Neuronal stem cell (in vitro differentiated cells): ENCODE data around the gene SLC10A7.

Source experiments
- DNase-seq: peaks from one replicate; pipeline ENCODE4 v3.0.0-alpha.2; 2013; ENCODE audit warnings: low spot score
- H2AFZ ChIP-seq: one replicate; pipeline ENCODE4 v1.6.1; 2013; ENCODE audit warnings: mild to moderate bottlenecking, low read length, inconsistent platforms
- H2AK5ac ChIP-seq: 2 replicates; pipeline ENCODE4 v1.6.1; 2013; ENCODE audit warnings: low read depth, mild to moderate bottlenecking, inconsistent platforms, low read length, moderate library complexity, mixed read lengths
- H2BK120ac ChIP-seq: 2 replicates; pipeline ENCODE4 v1.6.1; 2013; ENCODE audit warnings: low read depth, mild to moderate bottlenecking, inconsistent platforms, low read length, moderate library complexity, mixed read lengths
- H2BK12ac ChIP-seq: one replicate; pipeline ENCODE4 v1.6.1; 2013; ENCODE audit warnings: low read length, inconsistent platforms
- H2BK15ac ChIP-seq: 2 replicates; pipeline ENCODE4 v1.6.1; 2013; ENCODE audit warnings: mild to moderate bottlenecking, low read length, inconsistent platforms, mixed read lengths
- H2BK5ac ChIP-seq: one replicate; pipeline ENCODE4 v1.6.1; 2013; ENCODE audit warnings: inconsistent platforms, mild to moderate bottlenecking, low read length, moderate library complexity
- H3K14ac ChIP-seq: one replicate; pipeline ENCODE4 v1.6.1; 2013; ENCODE audit warnings: low read length, inconsistent platforms
- H3K18ac ChIP-seq: 2 replicates; pipeline ENCODE4 v1.6.1; 2013; ENCODE audit warnings: low read length, inconsistent platforms
- H3K23ac ChIP-seq: 2 replicates; pipeline ENCODE4 v1.6.1; 2013; ENCODE audit warnings: low read depth, mild to moderate bottlenecking, mixed read lengths, low read length, inconsistent platforms; ENCODE audit not compliant: poor library complexity
- H3K27ac ChIP-seq: replicated peaks from 3 replicates; pipeline ENCODE4 v1.5.1; 2013; ENCODE audit warnings: low read length, inconsistent platforms
- H3K27me3 ChIP-seq, 3 experiments: 2 replicates each; pipeline ENCODE4 v1.6.1; 2013; ENCODE audit warnings: low read length in 3 of 3, mild to moderate bottlenecking in 2 of 3, inconsistent platforms in 1 of 3, low read depth in 1 of 3, mixed read lengths in 1 of 3, moderate library complexity in 1 of 3; ENCODE audit not compliant: control insufficient read depth in 3 of 3, insufficient read depth in 3 of 3
- H3K36me3 ChIP-seq, 2 donors: replicated peaks in 1 of 2; 2 replicates each; pipeline ENCODE4 v1.6.1; 2013; ENCODE audit warnings: low read length in 2 of 2; ENCODE audit not compliant: control insufficient read depth in 2 of 2, insufficient read depth in 2 of 2
- H3K4ac ChIP-seq: 2 replicates; pipeline ENCODE4 v1.6.1; 2013; ENCODE audit warnings: inconsistent platforms, mild to moderate bottlenecking, low read length, moderate library complexity
- H3K4me1 ChIP-seq, 2 donors: 1 replicate in 1 of 2; 2 replicates in 1 of 2; pipeline ENCODE4 v1.6.1; 2013; ENCODE audit warnings: low read length in 2 of 2, low read depth in 1 of 2; ENCODE audit not compliant: control insufficient read depth in 2 of 2, insufficient read depth in 1 of 2
- H3K4me2 ChIP-seq: one replicate; pipeline ENCODE4 v1.6.1; 2013; ENCODE audit warnings: mild to moderate bottlenecking, low read length, inconsistent platforms; ENCODE audit not compliant: insufficient read depth, poor library complexity, severe bottlenecking
- H3K4me3 ChIP-seq, 2 donors: 2 replicates each; pipeline ENCODE4 v1.5.1; 2013; ENCODE audit warnings: low read length in 2 of 2, mild to moderate bottlenecking in 2 of 2, inconsistent platforms in 1 of 2, moderate library complexity in 1 of 2
- H3K79me1 ChIP-seq: one replicate; pipeline ENCODE4 v1.6.1; 2013; ENCODE audit warnings: low read depth, mild to moderate bottlenecking, inconsistent platforms, low read length, moderate library complexity
- H3K9ac ChIP-seq: one replicate; pipeline ENCODE4 v1.6.1; 2013; ENCODE audit warnings: mild to moderate bottlenecking, low read depth, low read length, inconsistent platforms; ENCODE audit not compliant: poor library complexity
- H3K9me3 ChIP-seq, 2 donors: replicated peaks in 1 of 2; 2 replicates each; pipeline versions ENCODE3 to v1.6.1; 2013; ENCODE audit warnings: low read length in 2 of 2, mild to moderate bottlenecking in 2 of 2, inconsistent platforms in 1 of 2, low read depth in 1 of 2, mixed read lengths in 1 of 2, moderate library complexity in 1 of 2; ENCODE audit not compliant: control insufficient read depth in 2 of 2, insufficient read depth in 1 of 2
- H4K8ac ChIP-seq: one replicate; pipeline ENCODE4 v1.6.1; 2013; ENCODE audit warnings: low read depth, mild to moderate bottlenecking, inconsistent platforms, low read length, moderate library complexity
- H4K91ac ChIP-seq: one replicate; pipeline ENCODE4 v1.6.1; 2013; ENCODE audit warnings: low read length, low read depth, mild to moderate bottlenecking, inconsistent platforms; ENCODE audit not compliant: poor library complexity
- WGBS, 2 donors: extraction: QIAGEN DNeasy Blood & Tissue Kit; methylation state at CpG; one replicate each; pipeline ENCODE4 v1.1.7; 2013; ENCODE audit warnings: missing lambda C conversion rate in 2 of 2, mixed read lengths in 1 of 2; ENCODE audit not compliant: insufficient read length in 2 of 2, insufficient replicate concordance in 1 of 2; ENCODE audit errors: extremely low coverage in 2 of 2; 5-methylcytosine and 5-hydroxymethylcytosine counted together

SLC10A7 gene

GRCh38 chr4:146247356-146247755, 274.4 kb downstream of the SLC10A7 start:
- no peaks in the 10 kb centered on the region for H3K4me1 ChIP-seq
- H3K9ac ChIP-seq = no peak overlapping the region
- H3K36me3 ChIP-seq = no peaks in the 10 kb centered on the region
- no peaks in the 10 kb centered on the region for H3K27me3 ChIP-seq
- H2BK12ac ChIP-seq = no peak overlapping the region
- H2BK15ac ChIP-seq = no peak overlapping the region
- H4K91ac ChIP-seq = no peak overlapping the region
- H3K4me3 ChIP-seq = no peak overlapping the region
- H2BK120ac ChIP-seq = no peak overlapping the region
- H3K9me3 ChIP-seq = no peaks in the 10 kb centered on the region
- DNase-seq = no peak
- no peak overlapping the region for H3K4ac ChIP-seq
- no peak overlapping the region for H3K14ac ChIP-seq
- H2AK5ac ChIP-seq = no peak overlapping the region
- no peak overlapping the region for H3K18ac ChIP-seq
- H2AFZ ChIP-seq = no peak overlapping the region
- no peak overlapping the region for H4K8ac ChIP-seq
- WGBS, 2 donors = no CpG with 5 or more reads among the region's 2 CpGs
- H3K27ac ChIP-seq = no peak overlapping the region
- H3K79me1 ChIP-seq = no peaks in the 10 kb centered on the region
- no peak overlapping the region for H3K4me2 ChIP-seq
- no peak overlapping the region for H3K23ac ChIP-seq
- H2BK5ac ChIP-seq = no peak overlapping the region

GRCh38 chr4:146246381-146246780, 275.4 kb downstream of the SLC10A7 start:
- Histone ChIP-seq H2AFZ (no peak overlapping the region), H3K4ac (no peak overlapping the region), H3K4me1 (peaks cover 0 to 7% of the 10 kb centered on the region in 2 donors), H2BK5ac (no peak overlapping the region), H2BK120ac (no peak overlapping the region), H3K36me3 (no peaks in the 10 kb centered on the region), H3K23ac (no peak overlapping the region), H2BK12ac (no peak overlapping the region), H3K27me3 (no peaks in the 10 kb centered on the region), H3K14ac (no peak overlapping the region), H3K79me1 (no peaks in the 10 kb centered on the region), H3K4me2 (no peak overlapping the region), H4K91ac (no peak overlapping the region), H3K4me3 (no peak overlapping the region), H2AK5ac (no peak overlapping the region), H3K27ac (no peak overlapping the region), H2BK15ac (no peak overlapping the region), H3K9me3 (no peaks in the 10 kb centered on the region), H4K8ac (no peak overlapping the region), H3K9ac (no peak overlapping the region), H3K18ac (no peak overlapping the region)
- DNase-seq = no peak
- WGBS, 2 donors = no CpG with 5 or more reads among the region's 6 CpGs

GRCh38 chr4:146245850-146246249, 275.9 kb downstream of the SLC10A7 start:
- Histone ChIP-seq H2BK5ac (no peak overlapping the region), H3K4me3 (no peak overlapping the region), H2BK120ac (no peak overlapping the region), H2BK15ac (no peak overlapping the region), H3K36me3 (no peaks in the 10 kb centered on the region), H3K4ac (no peak overlapping the region), H2AK5ac (no peak overlapping the region), H4K91ac (no peak overlapping the region), H3K27me3 (no peaks in the 10 kb centered on the region), H3K27ac (no peak overlapping the region), H3K23ac (no peak overlapping the region), H3K9me3 (no peaks in the 10 kb centered on the region), H3K9ac (no peak overlapping the region), H3K79me1 (no peaks in the 10 kb centered on the region), H3K14ac (no peak overlapping the region), H3K4me1 (peaks cover 0 to 7% of the 10 kb centered on the region in 2 donors), H2BK12ac (no peak overlapping the region), H2AFZ (no peak overlapping the region), H3K18ac (no peak overlapping the region), H3K4me2 (no peak overlapping the region), H4K8ac (no peak overlapping the region)
- DNase-seq = no peak
- WGBS, 2 donors = no CpG with 5 or more reads among the region's 4 CpGs

GRCh38 chr4:146245246-146245645, 276.5 kb downstream of the SLC10A7 start:
- no peak overlapping the region for H3K4me3 ChIP-seq
- H4K8ac ChIP-seq = no peak overlapping the region
- H3K4ac ChIP-seq = no peak overlapping the region
- H3K79me1 ChIP-seq = no peaks in the 10 kb centered on the region
- DNase-seq = no peak
- H2BK15ac ChIP-seq = no peak overlapping the region
- H2BK5ac ChIP-seq = no peak overlapping the region
- H2AK5ac ChIP-seq = no peak overlapping the region
- H3K18ac ChIP-seq = peak overlapping the region; percentile 50
- WGBS, 2 donors = no CpG with 5 or more reads among the region's 3 CpGs
- no peaks in the 10 kb centered on the region for H3K9me3 ChIP-seq
- H3K27me3 ChIP-seq = no peaks in the 10 kb centered on the region
- no peak overlapping the region for H2AFZ ChIP-seq
- no peak overlapping the region for H4K91ac ChIP-seq
- H3K4me2 ChIP-seq = no peak overlapping the region
- H2BK120ac ChIP-seq = no peak overlapping the region
- H3K14ac ChIP-seq = no peak overlapping the region
- no peak overlapping the region for H3K23ac ChIP-seq
- H3K9ac ChIP-seq = no peak overlapping the region
- H3K36me3 ChIP-seq = no peaks in the 10 kb centered on the region
- peaks cover 0 to 7% of the 10 kb centered on the region in 2 donors for H3K4me1 ChIP-seq
- H3K27ac ChIP-seq = no peak overlapping the region
- H2BK12ac ChIP-seq = no peak overlapping the region
